Activated T-helper 1 cell treated with Interleukin-2 at 50 U/mL for 16 hours (primary cell): Measurements from ENCODE around the gene LEMD1.
"Not testable (repeated sequence)": the region's sequence is repeated elsewhere in the genome, so short reads cannot be mapped to it uniquely, and the experiment has no call there.

ENCODE experiments used
- DNase-seq: peaks from one replicate; pipeline ENCODE4 v3.0.0-alpha.2; 2020; ENCODE audit warnings: low read depth

The LEMD1 gene

DNA sequence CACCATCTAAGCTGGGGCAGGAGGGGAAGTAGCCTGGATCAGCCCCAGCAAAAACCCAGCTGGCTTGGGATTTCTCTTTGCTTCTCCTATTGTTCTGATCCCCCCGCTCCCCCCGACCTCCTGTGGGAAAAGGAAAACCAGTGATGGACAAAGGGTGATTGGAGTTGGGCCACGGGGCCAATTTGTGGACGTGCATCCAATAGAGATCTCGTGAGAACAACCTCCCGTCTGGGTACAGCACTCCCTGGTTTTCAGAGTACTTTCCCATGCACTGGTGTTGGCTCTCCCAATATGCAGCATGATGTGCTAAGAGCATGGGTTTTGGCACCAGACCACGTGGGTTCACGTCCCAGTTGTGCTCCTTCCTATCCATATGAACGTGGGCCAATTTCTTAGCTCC, 25.0 kb upstream of the LEMD1 start:
- no peak for DNase-seq

DNA sequence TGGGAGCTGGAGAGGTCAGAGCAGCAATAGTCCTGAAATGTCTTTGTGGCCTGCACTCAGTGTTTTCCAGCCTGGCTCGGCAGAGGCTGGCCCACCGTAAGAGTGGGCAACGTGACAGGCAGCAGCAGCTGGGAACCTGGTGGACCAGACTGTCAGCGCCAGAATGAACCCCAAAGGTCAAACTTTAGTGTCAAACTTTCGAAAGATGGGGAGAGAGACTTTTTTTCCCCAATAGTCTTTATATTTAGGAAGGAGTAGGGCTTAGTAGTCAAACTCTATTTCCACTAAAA, 23.7 kb upstream of the LEMD1 start:
- no peak for DNase-seq

DNA sequence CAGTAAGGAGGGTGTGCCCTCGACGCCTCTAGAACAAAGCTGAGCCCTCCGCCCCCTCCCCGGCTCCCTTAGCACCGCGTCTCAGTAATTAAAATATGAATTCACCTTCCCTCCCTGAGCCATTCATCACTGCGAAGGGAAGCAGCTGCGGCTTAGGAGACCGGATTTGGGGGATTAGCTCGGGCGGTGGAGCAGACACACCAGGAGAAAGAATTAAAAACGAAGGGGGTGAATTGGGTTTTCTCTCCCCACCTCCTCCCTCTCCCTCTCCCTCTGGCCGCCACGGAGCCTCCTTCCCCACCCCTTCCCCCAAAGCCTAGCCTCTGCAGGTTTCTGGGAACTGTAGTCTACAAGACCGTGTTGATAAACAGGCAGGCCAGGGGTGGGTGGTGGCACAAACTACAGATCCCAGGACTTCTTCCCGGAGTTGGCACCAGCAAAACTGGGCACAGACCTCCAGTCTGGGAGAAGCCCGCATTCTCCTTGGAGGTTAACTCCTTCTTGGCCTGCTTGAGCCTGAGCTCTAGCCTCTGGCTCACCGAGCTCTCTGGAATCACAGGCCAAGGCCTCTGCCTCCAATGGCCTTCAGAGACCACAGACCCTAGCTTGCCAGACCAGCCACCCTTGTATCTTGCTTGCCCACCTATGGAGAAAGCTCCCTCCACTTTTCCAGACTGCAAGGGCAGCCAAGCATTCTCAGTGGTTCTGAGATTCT, 23.2 kb upstream of the LEMD1 start:
- no peak for DNase-seq

DNA sequence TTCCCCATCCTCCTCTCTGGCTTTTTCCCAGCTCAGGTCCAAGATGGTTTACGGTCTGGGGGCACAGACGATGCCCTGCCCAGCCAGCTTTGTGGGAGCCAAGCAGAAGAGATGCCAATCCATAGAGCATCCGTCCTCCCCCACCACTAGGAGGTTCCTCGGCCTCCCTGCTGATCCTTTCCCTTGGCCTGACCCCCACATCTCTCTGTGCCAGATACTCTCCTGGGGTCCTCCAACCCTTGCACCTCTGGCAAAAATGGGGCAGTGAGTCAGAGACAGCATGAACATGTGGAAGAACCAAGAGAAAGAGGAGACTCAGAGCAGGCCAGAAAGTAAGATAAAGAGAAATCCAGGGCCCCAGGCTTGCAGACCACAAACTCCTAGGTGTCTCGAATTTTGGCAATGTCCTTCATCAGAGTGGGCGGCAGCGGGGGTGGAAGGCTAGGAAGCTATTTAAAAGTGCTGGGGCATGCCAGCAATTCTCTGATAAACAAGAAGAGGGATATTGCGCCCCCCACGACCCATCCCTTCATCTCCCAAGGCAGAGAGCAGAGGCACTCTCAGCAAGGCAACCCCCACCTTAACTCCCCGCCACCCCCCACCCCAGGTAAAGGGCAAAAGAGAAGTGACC, 22.6 kb upstream of the LEMD1 start:
- no peak for DNase-seq

DNA sequence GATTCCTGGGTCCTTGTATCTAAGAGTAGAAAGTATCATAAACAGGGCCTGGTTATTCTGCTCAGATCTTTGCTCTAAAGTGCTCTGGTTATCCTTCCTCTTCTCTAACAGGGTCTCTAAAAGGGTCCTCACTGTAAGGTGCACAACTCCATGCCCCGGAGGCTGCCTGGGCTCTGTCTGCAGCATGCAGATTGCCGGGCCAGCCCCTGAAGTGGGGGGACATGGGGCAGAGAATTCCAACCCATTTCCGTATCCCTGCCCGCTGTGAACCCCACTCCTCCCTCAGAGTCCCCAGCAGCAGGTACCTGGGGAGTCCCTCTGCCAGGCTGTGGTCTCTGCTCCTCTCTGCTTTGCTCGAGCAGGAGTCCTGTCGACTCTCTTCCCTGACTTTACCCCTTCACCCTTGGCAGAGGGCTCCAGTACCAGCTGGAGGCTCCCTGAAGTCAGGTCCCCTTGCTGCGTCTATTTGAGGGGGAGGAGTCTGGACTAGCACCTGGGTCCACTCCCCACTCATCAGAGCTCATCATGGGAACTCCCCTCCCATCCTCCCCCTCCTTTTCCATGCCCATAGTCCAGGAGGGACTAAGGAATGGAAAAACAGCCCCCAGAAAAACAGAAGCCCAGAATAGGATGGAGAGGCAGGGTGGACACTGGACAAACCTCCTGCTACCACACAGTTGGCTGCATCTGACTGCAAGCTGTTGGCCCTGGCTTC, 21.9 kb upstream of the LEMD1 start:
- DNase-seq: no peak

DNA sequence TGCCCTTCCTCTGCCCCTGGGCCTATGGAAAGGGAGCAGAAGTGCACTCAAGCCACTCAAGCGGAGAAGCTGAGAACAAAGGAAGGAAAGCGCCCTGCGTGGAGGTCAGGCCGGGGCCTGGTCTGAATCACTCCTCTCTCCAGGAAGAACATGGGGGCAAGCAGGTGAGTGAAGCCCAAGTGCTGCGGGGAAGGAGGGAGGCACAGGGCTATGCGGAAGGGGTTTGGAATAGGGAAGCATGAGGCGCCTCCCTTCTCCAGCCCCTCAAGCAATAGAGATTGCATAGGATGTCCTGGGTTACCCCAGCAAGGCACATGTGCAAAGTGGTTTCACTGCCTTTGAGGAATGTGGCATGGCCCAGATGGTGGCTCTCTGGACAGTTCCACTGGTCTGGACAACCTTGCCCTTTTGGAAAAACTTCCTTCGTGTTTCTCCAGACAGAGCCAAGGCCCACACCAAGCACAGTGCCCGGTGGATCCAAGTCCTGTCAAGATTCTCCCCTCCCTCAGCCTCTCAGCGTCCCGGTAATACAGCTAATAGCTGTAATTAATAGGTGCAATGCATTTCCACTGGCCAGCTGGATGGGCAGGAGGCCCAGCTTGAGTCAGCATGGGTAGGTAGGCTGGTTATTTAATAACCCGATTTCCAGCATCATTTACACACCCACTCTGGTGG, 20.3 kb upstream of the LEMD1 start:
- DNase-seq: no peak

DNA sequence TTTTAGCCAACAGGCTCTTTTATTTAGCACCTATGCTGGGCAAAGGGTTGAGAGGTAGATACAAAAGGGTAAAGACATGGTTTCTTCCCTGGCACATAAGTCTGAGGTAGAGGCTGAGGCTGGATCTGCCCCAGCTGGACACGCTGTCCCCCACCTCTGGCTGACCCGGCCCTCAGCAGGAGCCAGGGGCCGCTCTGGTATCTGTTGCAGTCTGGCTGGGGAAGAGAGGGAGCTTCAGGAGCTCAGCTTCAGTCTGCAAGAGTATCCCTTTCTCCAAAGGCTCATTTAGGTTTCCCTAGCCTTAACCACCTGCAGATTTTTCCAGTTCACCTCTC, 19.8 kb upstream of the LEMD1 start:
- no peak for DNase-seq

DNA sequence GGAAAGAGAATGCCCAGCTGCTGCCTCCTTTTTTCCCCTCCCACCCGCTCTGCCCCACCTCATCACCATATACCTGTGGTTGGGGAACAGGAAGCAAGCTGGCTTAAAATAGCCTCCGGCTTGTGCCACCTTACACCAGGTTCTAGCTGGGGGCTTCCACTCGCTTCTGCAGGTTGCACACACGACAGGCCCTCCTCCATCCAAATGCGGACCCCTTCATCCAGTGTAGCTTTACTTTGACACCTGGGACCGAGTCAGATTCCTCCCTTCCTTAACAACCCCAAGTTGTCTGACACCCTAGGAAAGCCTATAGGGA, 19.4 kb upstream of the LEMD1 start:
- no peak for DNase-seq

DNA sequence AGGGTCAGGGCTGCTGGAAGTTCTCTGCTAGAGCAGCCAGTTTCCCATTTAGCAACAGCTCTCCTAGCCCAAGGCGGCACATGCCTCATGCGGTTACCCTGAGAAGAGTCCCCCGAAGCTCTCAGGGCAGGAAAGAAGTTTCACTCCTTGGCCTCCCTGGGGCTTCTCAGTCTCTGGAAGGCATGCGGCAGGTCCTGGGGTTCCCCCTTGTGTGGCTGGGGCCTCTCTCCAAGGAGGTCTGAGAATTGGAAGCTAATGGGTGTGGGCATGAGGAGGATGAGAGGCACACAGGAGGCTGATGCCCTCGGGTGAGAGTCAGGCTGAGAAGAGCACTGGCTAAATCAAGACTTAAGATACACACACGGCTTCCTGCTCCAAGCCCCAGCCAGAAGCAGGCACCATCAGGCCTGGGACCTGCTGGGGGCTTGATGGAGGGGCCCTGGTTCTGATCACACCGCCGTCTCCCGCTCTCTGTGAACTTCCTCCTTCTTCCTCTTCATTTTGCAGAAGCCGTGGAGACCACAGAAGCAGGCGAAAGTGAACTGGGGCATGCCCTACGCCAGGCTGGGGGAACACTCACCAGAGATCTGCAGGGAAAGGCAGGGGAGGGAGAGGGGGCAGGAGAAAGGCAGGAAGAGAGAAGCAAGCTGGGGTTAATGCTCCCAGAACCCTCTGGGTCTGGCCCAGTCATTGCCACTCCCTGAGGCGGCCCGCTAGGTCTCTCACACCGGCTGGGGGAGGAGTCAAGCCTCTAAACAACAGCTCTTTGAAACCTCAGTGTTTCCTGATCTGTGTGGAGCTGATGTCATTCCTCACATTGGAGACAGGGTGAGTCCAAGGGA, 18.8 kb upstream of the LEMD1 start:
- peak; percentile 59 for DNase-seq

DNA sequence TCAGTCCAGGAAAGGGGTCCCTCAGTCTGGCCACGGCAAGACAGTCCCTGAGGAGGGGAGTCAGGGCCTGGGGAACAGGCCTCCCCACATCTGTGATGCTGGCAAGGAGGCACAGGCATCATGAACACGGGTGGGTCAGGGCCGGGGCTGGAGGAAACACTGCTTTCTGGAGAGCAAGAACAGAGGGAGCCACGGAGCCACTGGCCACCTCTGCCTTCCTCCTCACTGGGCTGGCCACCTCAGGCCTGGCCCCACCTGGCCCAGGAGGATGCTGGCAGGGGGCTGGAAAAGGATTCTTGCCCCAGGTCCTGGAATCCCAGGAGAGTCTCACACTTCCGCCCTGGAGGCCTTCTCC, 18.2 kb upstream of the LEMD1 start:
- no peak for DNase-seq

DNA sequence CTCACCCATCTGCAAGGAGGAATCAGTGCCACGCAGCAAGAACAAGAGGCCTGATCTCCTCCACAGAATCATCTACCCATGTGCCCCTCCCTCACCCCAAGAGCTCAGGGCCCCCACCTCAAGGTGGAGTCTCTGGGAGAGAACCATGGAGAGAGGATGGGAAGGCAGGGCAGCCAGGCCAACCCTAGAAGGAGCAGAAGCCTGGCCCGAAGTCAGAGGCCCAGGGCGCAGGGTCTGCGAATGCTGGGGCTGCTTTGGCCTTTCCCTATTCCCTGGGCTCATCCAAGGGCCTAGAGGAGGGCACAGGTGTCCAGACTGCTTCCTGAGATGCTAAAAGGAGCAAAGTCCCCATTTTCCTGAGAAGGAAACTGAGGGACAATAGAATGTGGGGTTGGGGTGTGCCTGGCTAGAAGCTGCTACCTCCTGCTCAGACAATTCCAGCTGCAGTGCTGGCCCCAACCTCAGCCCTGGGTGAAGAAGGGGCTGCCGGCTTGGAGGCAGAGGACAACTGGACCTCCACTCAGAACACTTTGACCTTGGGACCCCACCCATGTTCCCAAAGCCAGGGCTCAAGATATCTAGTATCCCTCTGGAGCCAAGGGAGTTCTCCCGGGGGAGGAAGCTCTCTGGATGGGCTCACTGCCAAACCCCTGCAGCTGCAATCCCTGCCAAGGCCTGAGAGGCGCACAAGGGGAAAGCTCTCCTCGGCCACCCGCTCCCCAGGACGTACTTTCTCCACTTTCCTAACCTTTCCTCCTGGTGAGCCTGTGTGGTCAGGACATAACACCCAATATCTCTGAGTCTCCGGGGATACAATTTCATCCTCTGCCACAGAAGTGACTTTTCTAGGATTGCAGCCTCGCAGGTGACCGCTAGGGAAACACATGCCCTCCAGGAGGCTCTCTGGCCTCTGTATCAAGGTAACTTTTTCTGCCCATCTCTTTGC, 16.6 kb upstream of the LEMD1 start:
- no peak for DNase-seq

DNA sequence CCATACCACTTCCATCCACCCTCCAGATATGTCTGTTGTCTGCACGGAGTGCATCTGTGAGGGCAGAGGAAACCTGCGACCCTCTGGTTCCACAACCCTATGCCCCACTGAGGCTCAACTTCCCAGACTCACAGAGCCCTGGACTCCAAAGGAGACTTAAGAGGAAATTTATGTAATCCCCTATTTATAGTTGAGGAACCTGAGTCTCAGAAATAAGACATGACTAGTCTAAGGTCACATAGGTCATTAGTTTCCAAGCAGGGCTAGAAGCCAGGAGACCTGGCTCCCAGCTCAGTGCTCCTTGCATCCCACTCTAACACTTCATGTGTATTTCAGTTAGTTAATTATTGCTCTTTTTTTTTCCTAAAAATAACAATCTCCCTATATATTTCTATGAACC, 15.7 kb upstream of the LEMD1 start:
- no peak for DNase-seq

DNA sequence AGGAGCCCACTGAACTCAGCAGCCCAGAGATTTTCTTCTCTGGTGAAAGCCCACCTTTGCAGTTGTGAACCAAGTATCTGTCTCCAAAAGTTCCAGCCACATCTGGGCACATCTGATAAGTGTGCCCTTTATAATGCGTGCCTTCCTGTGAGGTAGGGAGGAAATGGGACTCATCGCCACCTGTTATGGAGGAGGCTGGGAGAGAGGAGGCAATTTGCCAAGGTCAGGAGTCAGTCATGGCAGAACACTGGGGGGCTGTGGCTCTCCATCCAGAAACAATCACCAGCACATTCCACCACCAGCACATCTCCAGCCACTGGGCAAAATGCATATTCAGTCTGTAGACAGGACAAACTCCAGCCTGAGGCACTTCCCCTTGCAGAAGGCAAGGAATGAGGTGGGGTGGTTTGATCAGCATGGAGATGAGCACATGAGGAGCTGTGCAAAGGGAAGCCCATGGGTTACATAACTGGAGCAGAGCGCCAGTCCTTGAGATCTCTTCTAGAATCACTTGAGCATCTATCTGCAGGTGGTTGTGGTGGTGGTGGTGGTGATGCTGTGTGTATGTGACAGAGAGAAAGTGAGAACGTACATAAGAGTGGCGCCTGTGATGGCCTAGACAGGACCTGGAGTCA, 15.0 kb upstream of the LEMD1 start:
- no peak for DNase-seq

DNA sequence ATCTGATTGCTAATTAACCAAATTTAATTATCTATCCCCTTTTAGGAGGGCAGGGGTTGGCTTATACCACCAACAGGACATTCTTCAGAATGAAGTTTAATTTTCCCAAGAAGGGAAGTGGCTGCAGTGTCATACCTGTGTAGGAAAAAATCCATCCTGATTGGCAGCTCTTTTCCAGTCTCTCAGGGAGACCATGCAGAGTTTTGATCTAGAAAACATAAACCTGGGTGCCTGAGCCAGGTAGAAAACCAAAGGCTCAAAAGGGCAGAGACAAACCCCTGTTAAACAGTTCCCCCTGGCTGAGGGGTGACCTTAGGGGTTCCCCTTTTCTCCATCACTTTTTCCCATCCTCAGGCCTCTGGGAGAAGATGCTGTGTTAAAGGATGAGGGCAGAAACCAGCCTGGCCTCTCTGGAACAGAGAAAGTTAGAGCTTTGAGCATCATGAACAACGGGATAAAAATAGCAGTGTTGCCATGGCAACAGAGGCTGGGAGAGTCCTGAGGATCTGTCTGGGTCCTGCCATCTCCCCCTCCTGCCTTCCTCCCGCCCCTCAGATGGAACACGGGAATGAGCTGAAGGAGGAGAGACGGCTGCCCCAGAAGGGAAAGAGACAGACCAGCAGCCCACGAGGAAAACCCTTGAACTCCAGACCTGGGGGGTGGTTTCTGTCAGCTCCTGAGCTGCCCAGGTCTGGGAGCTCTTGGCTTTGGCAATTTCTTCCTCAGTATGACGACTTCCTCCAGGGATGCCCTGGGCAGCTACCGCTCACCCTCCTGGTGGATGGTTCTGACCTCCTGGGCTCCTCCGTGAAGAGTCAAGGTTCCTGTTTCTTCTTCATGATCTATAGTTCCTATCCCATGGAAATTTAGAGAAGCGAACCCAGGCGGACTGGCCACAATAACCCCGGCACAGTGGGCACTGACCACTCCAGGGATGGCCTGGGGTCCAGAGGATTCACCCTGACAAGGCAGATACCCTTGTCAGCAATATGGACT, 14.0 kb upstream of the LEMD1 start:
- no peak for DNase-seq

DNA sequence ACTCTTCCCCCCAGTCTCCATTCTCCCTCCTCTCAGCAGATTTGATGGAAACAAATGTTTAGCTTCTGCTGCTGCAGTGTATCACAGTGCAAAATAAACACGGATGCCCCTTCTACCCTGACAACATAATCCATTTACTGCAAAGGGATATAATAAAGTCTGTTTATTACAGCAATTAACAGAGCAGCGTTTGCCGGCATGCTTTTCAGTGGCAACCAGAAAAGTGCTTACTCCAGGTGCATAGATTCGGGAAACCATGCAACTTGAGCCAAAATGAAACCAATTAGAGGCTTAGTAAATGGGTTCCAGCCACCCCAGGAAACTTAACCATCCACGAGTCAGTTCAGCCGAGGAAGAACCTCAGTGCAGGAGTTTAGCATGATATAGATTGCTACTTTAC, 12.9 kb upstream of the LEMD1 start:
- no peak for DNase-seq

DNA sequence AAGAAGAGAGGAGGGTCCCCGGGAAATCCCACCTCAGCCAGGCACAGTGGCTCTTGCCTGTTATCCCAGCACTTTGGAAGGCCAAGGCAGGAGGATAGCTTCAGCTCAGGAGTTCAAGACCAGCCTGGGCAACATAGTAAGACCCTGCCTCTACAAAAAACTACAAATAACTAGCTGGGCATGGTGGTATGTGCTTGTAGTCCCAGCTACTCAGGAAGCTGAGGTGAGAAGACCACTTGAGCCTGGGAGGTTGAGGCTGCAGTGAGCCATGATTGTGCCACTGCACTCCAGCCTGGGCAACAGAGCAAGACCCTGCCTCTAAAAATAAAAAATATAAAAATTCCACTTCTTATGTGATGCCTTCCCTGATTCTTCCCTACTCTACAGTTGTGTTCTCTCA, 10.8 kb upstream of the LEMD1 start:
- DNase-seq: not testable (repeated sequence)

DNA sequence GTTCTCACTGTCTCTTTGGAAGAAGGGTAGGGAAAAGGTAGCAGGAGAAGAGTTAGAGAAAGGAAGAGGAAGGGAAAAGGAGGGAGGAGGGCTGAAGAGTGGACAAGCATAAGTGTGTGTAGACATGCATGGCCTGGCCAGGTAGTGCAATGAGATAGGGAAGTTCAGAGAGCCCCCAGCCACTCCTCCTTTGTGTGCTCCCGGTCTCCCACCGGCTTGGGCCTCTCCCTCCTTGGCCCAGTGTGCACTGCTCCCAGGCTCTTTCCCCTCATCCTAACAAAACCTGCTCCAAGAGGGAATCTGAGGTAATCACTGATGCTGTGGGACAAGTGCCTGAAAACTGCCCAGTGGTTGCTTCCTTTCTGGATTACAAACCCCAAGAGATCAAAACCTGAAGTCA, 10.3 kb upstream of the LEMD1 start:
- no peak for DNase-seq

DNA sequence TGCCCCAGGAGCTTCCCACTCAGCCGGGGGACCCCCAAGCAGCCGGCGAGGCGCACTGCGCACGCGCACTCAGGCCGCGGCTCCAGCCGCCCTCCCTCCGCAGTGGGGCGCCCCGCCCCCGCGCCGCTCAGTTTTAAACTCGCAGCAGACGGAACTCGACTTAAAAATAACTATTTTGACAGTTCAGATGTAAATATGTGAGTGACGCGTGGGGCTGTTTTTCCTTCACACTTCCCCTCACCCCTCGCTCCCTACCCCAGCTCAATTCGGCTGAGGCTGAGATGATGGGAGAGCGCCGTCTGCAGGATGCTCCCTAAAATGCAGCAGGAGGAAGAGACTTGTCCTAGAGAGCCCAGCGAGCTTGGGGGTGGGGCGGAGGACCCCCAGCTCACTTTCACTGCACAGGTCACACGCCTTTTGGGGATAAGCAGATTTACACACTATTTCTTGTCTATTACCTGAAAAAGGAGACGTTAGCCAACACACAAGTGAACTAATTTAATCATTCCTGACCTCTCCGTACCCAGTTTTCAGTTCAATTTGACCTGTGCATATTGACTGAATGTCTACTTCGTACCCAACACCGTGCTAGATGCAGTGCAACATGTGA, 8.9 kb upstream of the LEMD1 start:
- peak; percentile 22 for DNase-seq
